Upper lobe of left lung (tissue), 4 donors: ENCODE data around the gene SEC23IP.

Source experiments
- EP300 ChIP-seq, 4 donors: sonication (generic); formaldehyde crosslinking; IDR thresholded peaks; one replicate each; pipeline ENCODE4 v1.5.1; 2017; ENCODE audit warnings: antibody characterized with exemption in 4 of 4, control low read depth in 2 of 4
- POLR2A ChIP-seq, 4 donors: fragments of 450-650 bp; IDR thresholded peaks; one replicate each; pipeline ENCODE4 v1.5.1; 2016 to 2017; ENCODE audit warnings: antibody characterized with exemption in 4 of 4, mild to moderate bottlenecking in 2 of 4
- POLR2AphosphoS5 ChIP-seq, 2 donors: sonication (generic); formaldehyde crosslinking; IDR thresholded peaks; one replicate each; pipeline ENCODE4 v1.5.1; 2017; ENCODE audit warnings: antibody characterized with exemption in 2 of 2
- TF ChIP-seq, protein P1 (sequence below), 6 experiments: fragments of 450-650 bp in 4 of 6; fragments of 200-600 bp in 2 of 6; sonication (generic) in 2 of 6; IDR thresholded peaks; one replicate each; pipeline ENCODE4 v1.5.1; 2016 to 2019; ENCODE audit warnings: antibody characterized with exemption in 6 of 6

DNA sequence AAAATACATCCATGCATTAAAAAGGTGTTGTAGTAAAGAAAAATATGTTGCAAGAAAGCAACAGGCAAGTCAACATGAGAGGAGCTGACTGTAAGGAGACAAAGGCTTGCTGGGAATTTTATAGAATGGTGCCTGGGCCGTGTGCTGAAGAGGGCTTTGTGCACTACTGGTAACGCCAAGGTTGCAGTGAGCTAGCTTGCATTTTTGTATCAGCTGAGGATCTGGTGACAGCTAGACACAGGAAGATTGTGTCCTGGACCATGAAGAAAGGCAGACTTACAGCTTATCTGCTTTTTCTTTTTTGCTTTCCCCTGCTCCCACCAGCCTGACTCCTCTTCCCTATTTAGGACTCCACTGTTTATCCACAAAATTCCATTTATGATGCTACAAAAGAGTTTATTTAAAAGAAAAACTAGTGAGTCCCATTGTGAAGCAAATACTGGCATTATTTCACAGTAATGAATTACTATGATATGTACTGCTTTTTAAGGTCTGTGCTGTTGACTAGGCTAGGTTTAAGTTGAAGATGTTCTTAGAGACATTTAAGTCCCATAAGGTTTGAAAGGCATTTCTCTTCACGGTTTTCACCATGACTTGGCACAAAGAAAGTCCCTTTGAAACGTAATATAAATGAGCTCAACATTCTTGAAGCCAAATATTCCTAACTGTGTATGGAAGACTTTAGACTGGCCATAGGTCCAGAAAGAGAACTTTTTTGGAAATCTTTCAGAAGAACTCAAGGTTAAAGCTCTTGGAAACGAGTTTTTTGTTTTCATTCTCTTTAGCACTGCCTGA lies 88.6 kb downstream of the SEC23IP start:
- TF ChIP-seq POLR2AphosphoS5 (IDR thresholded peaks at IDR 0.05), result no peak
- TF ChIP-seq, protein P1, sequence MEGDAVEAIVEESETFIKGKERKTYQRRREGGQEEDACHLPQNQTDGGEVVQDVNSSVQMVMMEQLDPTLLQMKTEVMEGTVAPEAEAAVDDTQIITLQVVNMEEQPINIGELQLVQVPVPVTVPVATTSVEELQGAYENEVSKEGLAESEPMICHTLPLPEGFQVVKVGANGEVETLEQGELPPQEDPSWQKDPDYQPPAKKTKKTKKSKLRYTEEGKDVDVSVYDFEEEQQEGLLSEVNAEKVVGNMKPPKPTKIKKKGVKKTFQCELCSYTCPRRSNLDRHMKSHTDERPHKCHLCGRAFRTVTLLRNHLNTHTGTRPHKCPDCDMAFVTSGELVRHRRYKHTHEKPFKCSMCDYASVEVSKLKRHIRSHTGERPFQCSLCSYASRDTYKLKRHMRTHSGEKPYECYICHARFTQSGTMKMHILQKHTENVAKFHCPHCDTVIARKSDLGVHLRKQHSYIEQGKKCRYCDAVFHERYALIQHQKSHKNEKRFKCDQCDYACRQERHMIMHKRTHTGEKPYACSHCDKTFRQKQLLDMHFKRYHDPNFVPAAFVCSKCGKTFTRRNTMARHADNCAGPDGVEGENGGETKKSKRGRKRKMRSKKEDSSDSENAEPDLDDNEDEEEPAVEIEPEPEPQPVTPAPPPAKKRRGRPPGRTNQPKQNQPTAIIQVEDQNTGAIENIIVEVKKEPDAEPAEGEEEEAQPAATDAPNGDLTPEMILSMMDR (IDR thresholded peaks at IDR 0.05), result no peak
- no peak for TF ChIP-seq POLR2A (IDR thresholded peaks at IDR 0.05)
- no peak for TF ChIP-seq EP300 (IDR thresholded peaks at IDR 0.05)
